GM23338 (cell line): ENCODE results near the gene CPSF7. TPM values are rescaled to one million over a fixed set of nuclear protein-coding genes. Genes with fewer than 3 reads are reported as not detected.
A peak's percentile ranks its signal among the peaks of the same experiment; 100 is the strongest.

Source experiments
- ATAC-seq: fragments of 200-7000 bp; cut with Tn5 transposase; 3 replicates; pipeline ENCODE4 v1.9.1; 2020
- DNase-seq: peaks from one replicate; pipeline ENCODE4 v3.0.0-alpha.2; 2015; ENCODE audit warnings: low spot score
- H2AFZ ChIP-seq: fragments of 200-600 bp; sonication (generic); 2 replicates; pipeline ENCODE4 v1.8.0; 2016; ENCODE audit warnings: antibody characterized with exemption, mild to moderate bottlenecking, moderate library complexity
- H3F3A ChIP-seq: fragments of 200-600 bp; sonication (generic); replicated peaks from 2 replicates; pipeline ENCODE4 v1.8.0; 2017; ENCODE audit warnings: antibody characterized with exemption, mixed run types, low read depth
- H3K27ac ChIP-seq: fragments of 200-600 bp; sonication (generic); 2 replicates; pipeline ENCODE4 v1.6.1; 2016; ENCODE audit warnings: low read depth
- H3K27me3 ChIP-seq: fragments of 200-600 bp; sonication (generic); 2 replicates; pipeline ENCODE4 v1.8.0; 2016; ENCODE audit warnings: mild to moderate bottlenecking, mixed run types, moderate library complexity; ENCODE audit not compliant: insufficient read depth
- H3K36me3 ChIP-seq: fragments of 200-600 bp; sonication (generic); 2 replicates; pipeline ENCODE4 v1.8.0; 2016; ENCODE audit warnings: mild to moderate bottlenecking; ENCODE audit not compliant: insufficient read depth
- H3K4me1 ChIP-seq: fragments of 200-600 bp; sonication (generic); 2 replicates; pipeline ENCODE4 v1.8.0; 2016; ENCODE audit warnings: mild to moderate bottlenecking, moderate library complexity; ENCODE audit not compliant: insufficient read depth
- H3K4me2 ChIP-seq: fragments of 200-600 bp; sonication (generic); 2 replicates; pipeline ENCODE4 v1.7.1; 2017; ENCODE audit warnings: mixed run types
- H3K4me3 ChIP-seq: fragments of 200-600 bp; sonication (generic); 2 replicates; pipeline ENCODE4 v1.6.1; 2016; ENCODE audit warnings: mixed run types
- H3K79me2 ChIP-seq: fragments of 200-600 bp; sonication (generic); replicated peaks from 2 replicates; pipeline ENCODE4 v1.8.0; 2017; ENCODE audit warnings: mild to moderate bottlenecking; ENCODE audit not compliant: insufficient read depth
- H3K9me2 ChIP-seq: fragments of 200-600 bp; sonication (generic); 2 replicates; pipeline ENCODE4 v1.8.0; 2017; ENCODE audit not compliant: insufficient read depth
- H4K20me1 ChIP-seq: fragments of 200-600 bp; sonication (generic); replicated peaks from 2 replicates; pipeline ENCODE4 v1.8.0; 2017; ENCODE audit warnings: mild to moderate bottlenecking; ENCODE audit not compliant: insufficient read depth
- H3K27ac Mint-ChIP-seq: 2 replicates; pipeline ENCODE4 v1.8.0; 2020; ENCODE audit warnings: inconsistent platforms, mild to moderate bottlenecking, moderate library complexity, mixed read lengths
- H3K27me3 Mint-ChIP-seq: 3 replicates; pipeline ENCODE4 v1.8.0; 2022; ENCODE audit warnings: low read depth, mild to moderate bottlenecking, moderate library complexity, mixed read lengths, inconsistent platforms; ENCODE audit not compliant: insufficient read depth, poor library complexity
- H3K36me3 Mint-ChIP-seq: 3 replicates; pipeline ENCODE4 v1.8.0; 2021; ENCODE audit warnings: low read depth, mild to moderate bottlenecking, inconsistent platforms, moderate library complexity, mixed read lengths
- H3K4me1 Mint-ChIP-seq: 3 replicates; pipeline ENCODE4 v1.8.0; 2020; ENCODE audit warnings: mild to moderate bottlenecking, inconsistent platforms, mixed read lengths
- H3K4me3 Mint-ChIP-seq: 3 replicates; pipeline ENCODE4 v1.8.0; 2021; ENCODE audit warnings: moderate library complexity, mild to moderate bottlenecking, inconsistent platforms, mixed read lengths
- H3K9me3 Mint-ChIP-seq: 3 replicates; pipeline ENCODE4 v1.8.0; 2020; ENCODE audit warnings: moderate library complexity, mild to moderate bottlenecking, inconsistent platforms, mixed read lengths
- CREB1 ChIP-seq: fragments of 250-450 bp; sonication (Bioruptor Pico); IDR thresholded peaks from 2 replicates; pipeline ENCODE4 v1.5.0; 2020; ENCODE audit warnings: low read depth, mild to moderate bottlenecking, moderate library complexity
- ETS1 ChIP-seq: IDR thresholded peaks from 2 replicates; pipeline ENCODE4 v1.6.1; 2016; ENCODE audit warnings: antibody characterized with exemption
- EZH2 ChIP-seq: fragments of 200-600 bp; sonication (generic); IDR thresholded peaks from one replicate; pipeline ENCODE4 v1.8.0; 2017; ENCODE audit warnings: antibody characterized with exemption, mild to moderate bottlenecking, low read depth; ENCODE audit not compliant: unreplicated experiment
- EZH2phosphoT487 ChIP-seq: fragments of 200-600 bp; sonication (generic); IDR thresholded peaks from one replicate; pipeline ENCODE4 v1.8.1; 2018; ENCODE audit warnings: antibody characterized with exemption; ENCODE audit not compliant: unreplicated experiment
- JUNB ChIP-seq: IDR thresholded peaks from one replicate; pipeline ENCODE4 v1.6.1; 2016; ENCODE audit warnings: antibody characterized with exemption; ENCODE audit not compliant: unreplicated experiment
- NANOG ChIP-seq: IDR thresholded peaks from 2 replicates; pipeline ENCODE4 v1.6.1; 2016; ENCODE audit warnings: antibody characterized with exemption, borderline replicate concordance
- POLR2AphosphoS5 ChIP-seq: IDR thresholded peaks from 2 replicates; pipeline ENCODE4 v1.6.1; 2016; ENCODE audit warnings: antibody characterized with exemption, low read depth
- REST ChIP-seq: IDR thresholded peaks from one replicate; pipeline ENCODE4 v1.6.1; 2018; ENCODE audit warnings: antibody characterized with exemption; ENCODE audit not compliant: unreplicated experiment
- STAT1 ChIP-seq: IDR thresholded peaks from one replicate; pipeline ENCODE4 v1.6.1; 2016; ENCODE audit warnings: antibody characterized with exemption; ENCODE audit not compliant: unreplicated experiment
- ZNF114 ChIP-seq: fragments of 250-450 bp; sonication (Bioruptor Pico); IDR thresholded peaks from 2 replicates; pipeline ENCODE4 v1.5.0; 2020; ENCODE audit warnings: mild to moderate bottlenecking, moderate library complexity
- ZNF331 ChIP-seq: fragments of 250-450 bp; sonication (Bioruptor Pico); IDR thresholded peaks from 2 replicates; pipeline ENCODE4 v1.5.0; 2020; ENCODE audit warnings: low read depth, mild to moderate bottlenecking, moderate library complexity
- ZNF462 ChIP-seq: fragments of 250-450 bp; sonication (Bioruptor Pico); IDR thresholded peaks from 2 replicates; pipeline ENCODE4 v1.5.0; 2020; ENCODE audit warnings: mild to moderate bottlenecking, moderate library complexity
- polyA plus RNA-seq: library from polyadenylated mRNA; unstranded; fragments of >200 nt; fragmentation: Nextera tagmentation; extraction: Ambion mirVana; gene quantifications from 2 replicates; pipeline ENCODE4 v1.2.1, GENCODE V29; 2016
- total RNA-seq: library from RNA; depleted of rRNA; stranded (reverse); fragments of >200 nt; shearing (Covaris generic); gene quantifications from 2 replicates; pipeline ENCODE4 v1.2.3, GENCODE V29; 2014
- TF ChIP-seq, protein P1 (sequence below), 2 experiments: fragments of 200-600 bp in 1 of 2; sonication (generic) in 1 of 2; conservative IDR thresholded peaks; 2 replicates each; pipeline versions ENCODE4 v1.5.1 to v1.6.1; 2016 to 2017; ENCODE audit warnings: antibody characterized with exemption in 2 of 2, low read depth in 2 of 2, mild to moderate bottlenecking in 2 of 2, moderate library complexity in 1 of 2

Gene CPSF7
- total and polyA plus RNA-seq, 2 experiments from 2014 or later: 27.4 to 60.6 TPM

- Mint-ChIP-seq H3K9me3 (no peaks in the 10 kb centered on the region; the same call in 2 of the 3 replicates), H3K27me3 (peaks cover 2% of the 10 kb centered on the region), H3K36me3 (peaks cover 57% of the 10 kb centered on the region), H3K27ac (no peak overlapping the region), H3K4me1 (no peaks in the 10 kb centered on the region), H3K4me3 (no peak overlapping the region)
- Histone ChIP-seq H3K27ac (no peak overlapping the region), H2AFZ (no peak overlapping the region), H3K4me3 (no peak overlapping the region), H3F3A (peaks cover 27% of the 10 kb centered on the region), H3K4me2 (no peak overlapping the region), H3K27me3 (no peaks in the 10 kb centered on the region), H4K20me1 (peaks cover 15% of the 10 kb centered on the region), H3K79me2 (no peaks in the 10 kb centered on the region), H3K36me3 (peaks cover 39% of the 10 kb centered on the region), H3K9me2 (no peaks in the 10 kb centered on the region), H3K4me1 (no peaks in the 10 kb centered on the region)
- TF ChIP-seq EZH2phosphoT487: no peak
- no peak for TF ChIP-seq JUNB
- no peak for TF ChIP-seq POLR2AphosphoS5
- no peak for TF ChIP-seq REST
- no peak for TF ChIP-seq ZNF331 (CRISPR knock-in tag)
- TF ChIP-seq ETS1: no peak
- no peak for TF ChIP-seq NANOG
- no peak for TF ChIP-seq STAT1
- TF ChIP-seq ZNF114: no peak
- no peak for TF ChIP-seq EZH2
- no peak for TF ChIP-seq CREB1 (CRISPR knock-in tag)
- TF ChIP-seq, protein P1, sequence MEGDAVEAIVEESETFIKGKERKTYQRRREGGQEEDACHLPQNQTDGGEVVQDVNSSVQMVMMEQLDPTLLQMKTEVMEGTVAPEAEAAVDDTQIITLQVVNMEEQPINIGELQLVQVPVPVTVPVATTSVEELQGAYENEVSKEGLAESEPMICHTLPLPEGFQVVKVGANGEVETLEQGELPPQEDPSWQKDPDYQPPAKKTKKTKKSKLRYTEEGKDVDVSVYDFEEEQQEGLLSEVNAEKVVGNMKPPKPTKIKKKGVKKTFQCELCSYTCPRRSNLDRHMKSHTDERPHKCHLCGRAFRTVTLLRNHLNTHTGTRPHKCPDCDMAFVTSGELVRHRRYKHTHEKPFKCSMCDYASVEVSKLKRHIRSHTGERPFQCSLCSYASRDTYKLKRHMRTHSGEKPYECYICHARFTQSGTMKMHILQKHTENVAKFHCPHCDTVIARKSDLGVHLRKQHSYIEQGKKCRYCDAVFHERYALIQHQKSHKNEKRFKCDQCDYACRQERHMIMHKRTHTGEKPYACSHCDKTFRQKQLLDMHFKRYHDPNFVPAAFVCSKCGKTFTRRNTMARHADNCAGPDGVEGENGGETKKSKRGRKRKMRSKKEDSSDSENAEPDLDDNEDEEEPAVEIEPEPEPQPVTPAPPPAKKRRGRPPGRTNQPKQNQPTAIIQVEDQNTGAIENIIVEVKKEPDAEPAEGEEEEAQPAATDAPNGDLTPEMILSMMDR (conservative IDR thresholded peaks at IDR 0.05; ENCODE audit: low read depth in 2 of 2): no peak
- TF ChIP-seq ZNF462 (CRISPR knock-in tag): no peak
- ATAC-seq: peak; percentile 31; the same call in 2 of the 3 replicates
- no peak for DNase-seq
Measured at GRCh38 chr11:61401173-61401572, 28.6 kb downstream of the CPSF7 start.
